KG1 (cell line): ENCODE results near the gene CELF6.
A peak's percentile ranks its signal among the peaks of the same experiment; 100 is the strongest.

Source experiments
- DNase-seq: peaks from one replicate; lab custom pipeline; 2025; lab: John Stamatoyannopoulos, UW

The CELF6 gene

GRCh38 chr15:72271895-72272212, 48.1 kb downstream of the CELF6 start:
- DNase-seq = no peak

GRCh38 chr15:72271221-72271620, 48.7 kb downstream of the CELF6 start:
- DNase-seq = no peak

DNA sequence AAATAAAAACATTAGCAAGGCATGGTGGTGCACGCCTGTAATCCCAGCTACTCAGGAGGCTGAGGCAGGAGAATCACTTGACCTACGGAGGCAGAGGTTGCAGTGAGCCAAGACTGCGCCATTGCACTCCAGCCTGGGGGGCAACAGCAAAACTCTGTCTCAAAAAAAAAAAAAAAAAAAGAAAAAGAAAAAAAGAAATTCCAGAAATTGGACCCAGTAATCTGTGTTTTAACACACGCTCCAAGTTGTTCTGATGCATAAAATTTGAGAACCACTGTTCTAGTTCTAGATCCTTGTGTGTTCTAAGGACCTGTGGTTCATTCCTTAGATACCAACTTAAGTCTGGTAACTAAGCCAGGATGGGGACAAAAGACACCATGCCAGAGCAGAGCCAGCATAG, 50.2 kb downstream of the CELF6 start:
- DNase-seq = no peak

DNA sequence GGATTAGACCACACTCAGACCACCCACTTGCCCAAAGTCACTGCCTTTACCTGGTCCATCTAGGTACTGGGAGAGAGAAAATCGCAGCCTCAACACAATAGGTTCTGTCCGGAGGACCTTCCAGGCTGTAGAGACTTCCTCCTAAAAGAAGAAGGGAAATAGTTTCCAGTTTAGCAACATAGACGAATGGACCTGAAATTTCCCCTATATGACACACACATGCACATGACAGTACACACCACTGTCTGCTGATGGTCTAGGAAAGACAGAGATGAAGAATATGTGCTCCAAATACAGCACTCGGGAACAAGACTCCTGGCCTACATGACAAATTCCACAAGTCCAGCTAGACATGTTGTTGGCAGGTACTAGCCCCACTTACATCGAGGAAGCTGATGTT, 54.9 kb downstream of the CELF6 start:
- no peak for DNase-seq

GRCh38 chr15:72252663-72253299, 67.2 kb downstream of the CELF6 start:
- DNase-seq = no peak

DNA sequence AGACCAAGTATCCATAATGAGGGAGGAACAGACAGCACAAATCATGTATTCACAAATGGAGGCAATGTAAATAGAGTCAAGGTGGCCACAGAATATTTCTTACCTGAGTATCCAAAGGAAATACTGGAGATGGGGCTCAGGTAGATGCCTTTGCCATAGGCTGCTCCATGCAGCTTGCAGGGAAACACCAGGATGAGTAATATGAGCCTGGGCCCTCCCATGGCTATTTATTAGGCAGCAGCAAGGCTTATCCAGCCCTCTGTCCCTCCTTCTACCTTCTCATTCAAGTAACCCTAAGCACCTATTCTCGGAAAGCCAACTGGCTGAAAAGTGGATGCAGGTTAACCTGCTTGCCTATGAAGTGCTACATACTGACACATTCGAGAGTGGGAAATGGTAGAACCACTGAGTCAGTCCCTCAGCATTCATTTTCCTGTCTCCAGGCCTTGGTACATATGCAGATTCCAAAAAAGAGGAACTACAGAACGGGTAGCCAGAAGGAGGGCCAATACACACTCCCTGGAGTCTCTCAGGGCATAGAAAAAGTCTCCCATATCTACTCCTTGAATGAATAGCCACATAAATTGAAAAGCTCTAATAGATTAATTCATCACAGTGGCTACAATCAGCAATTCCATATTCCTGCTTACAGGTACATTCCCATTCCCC, 70.7 kb downstream of the CELF6 start:
- no peak for DNase-seq

DNA sequence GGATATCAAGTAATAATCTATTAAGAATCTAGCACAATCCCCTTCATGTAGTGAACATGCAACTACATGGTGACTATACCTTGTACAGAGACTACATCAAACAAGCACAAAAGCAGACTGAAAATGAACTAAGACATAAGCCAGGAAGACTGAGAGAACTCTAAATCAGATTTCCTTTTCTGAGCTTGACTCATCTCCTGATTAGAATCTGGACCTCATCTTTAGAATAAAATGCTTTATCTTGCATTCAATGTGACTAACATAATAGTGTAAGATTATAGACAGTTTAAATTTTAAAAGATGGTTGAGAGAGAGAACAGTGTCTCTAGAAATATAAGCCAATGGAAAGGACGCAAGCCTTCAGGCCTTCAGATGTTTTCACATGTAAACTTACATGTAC, 71.4 kb downstream of the CELF6 start:
- no peak for DNase-seq

- DNase-seq = no peak
Measured at GRCh38 chr15:72242775-72243370, 77.1 kb downstream of the CELF6 start.

DNA sequence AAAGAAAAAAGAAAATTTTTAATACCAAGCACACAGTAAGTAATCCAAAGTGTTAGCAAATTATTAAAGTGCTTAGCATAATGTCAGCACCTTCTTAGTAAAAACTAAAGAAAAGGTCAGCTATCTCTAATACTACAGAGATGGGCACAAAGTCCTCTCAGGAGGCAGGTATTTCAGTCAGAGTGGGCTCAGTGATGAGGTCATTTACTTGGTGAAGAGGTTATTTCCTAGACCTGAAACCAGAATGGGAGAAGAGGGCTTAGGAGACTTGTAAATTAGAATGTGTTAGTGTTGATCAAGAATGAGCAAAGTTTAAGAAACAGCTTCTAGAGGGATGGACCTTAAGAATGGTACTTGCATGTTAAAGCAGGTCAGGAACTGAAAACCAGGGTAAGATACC, 80.3 kb downstream of the CELF6 start:
- no peak for DNase-seq

- DNase-seq = no peak
Measured at GRCh38 chr15:72238586-72238985, 81.4 kb downstream of the CELF6 start.

DNA sequence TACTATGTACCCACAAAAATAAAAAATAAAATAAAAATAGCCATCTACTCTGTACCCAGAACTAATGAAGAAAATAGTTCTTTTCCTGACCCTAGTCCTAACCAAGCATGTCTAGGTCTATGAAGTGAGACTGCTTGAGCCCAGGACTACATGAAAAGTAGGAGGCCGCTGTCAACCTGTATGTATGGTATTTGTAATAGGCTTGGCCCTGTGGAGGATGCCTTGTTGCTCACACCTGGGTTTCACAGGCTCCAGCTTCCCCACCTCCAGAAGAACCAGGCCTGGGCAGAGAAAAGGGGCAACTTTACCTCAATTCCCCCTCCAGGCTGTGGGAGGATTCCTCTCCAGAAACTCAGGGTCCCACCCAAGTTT, 82.1 kb downstream of the CELF6 start:
- DNase-seq = no peak

- DNase-seq = peak; percentile 28
Measured at GRCh38 chr15:72237029-72237852, 82.7 kb downstream of the CELF6 start.

DNA sequence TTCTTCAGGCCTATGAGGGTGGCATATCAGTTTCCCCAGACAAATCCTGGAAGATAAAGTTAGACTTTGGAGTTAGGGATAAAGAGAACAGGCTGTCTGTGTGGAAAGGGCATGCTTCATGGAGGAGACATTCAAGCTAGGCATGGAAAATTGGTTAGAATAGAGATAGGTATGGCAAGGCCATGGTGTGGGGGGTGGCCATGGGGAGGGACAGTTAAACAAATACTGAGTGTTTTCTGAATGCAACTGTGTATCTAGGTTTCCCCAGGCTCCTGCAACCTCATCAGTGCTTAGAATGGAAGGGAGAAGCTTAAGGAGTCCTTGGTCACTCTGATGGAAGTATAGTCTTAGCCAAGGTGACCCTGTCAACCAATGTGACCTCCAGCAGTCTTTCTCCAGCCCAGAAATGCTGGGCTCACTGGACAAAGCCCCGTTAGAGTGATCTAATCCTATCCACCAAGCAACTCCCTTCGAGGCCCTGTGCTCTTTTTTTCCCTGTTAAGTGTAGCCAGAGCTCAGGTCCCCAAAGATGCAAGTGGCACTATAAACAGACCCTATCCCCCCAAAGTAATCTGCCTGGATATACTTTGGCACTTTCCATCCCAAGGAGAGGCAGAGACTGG, 83.5 kb downstream of the CELF6 start:
- DNase-seq = no peak

- DNase-seq = no peak
Measured at GRCh38 chr15:72235298-72235697, 84.7 kb downstream of the CELF6 start.
